Measurements from ENCODE around the gene EFCAB9.
A peak's percentile ranks its signal among the peaks of the same experiment; 100 is the strongest.

DNA sequence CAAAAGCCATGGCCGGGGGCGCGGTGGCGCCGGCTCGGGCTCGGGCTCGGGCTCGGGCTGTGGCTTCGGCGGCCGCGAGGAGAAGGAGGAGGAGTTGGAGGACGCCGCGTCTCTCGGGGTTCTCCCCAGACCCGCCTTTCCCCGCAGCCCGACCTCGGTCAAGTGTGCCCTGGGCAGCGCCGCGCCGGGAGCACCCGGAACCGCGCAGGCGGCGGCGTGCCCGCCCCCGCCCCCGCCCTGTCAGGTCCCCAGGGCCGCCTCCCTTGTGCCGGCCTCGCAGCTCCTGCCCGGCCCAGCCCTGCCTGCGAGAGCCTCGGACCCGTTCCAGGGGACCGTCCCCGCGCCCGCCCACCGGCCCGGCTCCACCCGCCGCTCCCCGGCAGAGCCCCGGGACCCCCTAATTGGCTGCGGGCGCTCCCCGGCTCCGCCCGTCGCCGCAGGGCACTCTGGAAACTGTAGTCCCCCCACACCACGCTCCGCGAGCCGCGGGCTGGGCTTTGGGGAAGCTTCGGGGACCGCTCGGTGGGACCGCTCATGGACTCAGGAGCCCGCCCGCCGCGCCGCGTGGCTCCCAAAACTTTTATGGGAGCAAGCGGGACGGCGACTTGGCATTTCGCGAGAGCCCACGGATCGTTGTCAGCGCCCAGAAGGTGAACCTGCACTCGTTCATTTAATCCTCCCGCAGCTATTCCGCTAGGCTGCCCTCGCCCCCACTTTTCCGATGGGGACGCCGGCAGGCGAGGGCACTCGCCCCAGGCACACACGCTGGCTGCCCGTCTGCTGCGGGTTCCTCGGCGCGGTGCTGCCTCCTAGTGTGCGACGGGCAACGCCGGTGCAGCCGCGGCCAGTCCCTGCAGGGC is 5.7 kb upstream of the EFCAB9 start, which contains the start of gene STK10:
- TF ChIP-seq CTCF (conservative IDR thresholded peaks at IDR 0.05) (peak; percentile 98), ZFX (IDR thresholded peaks at IDR 0.05) (no peak)

All from C4-2B (cell line).